Stimulated activated CD4-positive, alpha-beta T cell treated with anti-CD3 and anti-CD28 coated beads, Interleukin-12 subunit alpha, Interleukin-12 subunit beta, amount 100 ng/mL, for 48 hours (primary cell): ENCODE results near the gene NBPF1.
"Not testable (repeated sequence)": the region's sequence is repeated elsewhere in the genome, so short reads cannot be mapped to it uniquely, and the experiment has no call there.

Experiments
- DNase-seq, 3 donors: peaks; one replicate each; pipeline ENCODE4 v3.0.0-alpha.2; 2020; ENCODE audit warnings: low read depth in 2 of 3, low spot score in 1 of 3

NBPF1 gene

DNA sequence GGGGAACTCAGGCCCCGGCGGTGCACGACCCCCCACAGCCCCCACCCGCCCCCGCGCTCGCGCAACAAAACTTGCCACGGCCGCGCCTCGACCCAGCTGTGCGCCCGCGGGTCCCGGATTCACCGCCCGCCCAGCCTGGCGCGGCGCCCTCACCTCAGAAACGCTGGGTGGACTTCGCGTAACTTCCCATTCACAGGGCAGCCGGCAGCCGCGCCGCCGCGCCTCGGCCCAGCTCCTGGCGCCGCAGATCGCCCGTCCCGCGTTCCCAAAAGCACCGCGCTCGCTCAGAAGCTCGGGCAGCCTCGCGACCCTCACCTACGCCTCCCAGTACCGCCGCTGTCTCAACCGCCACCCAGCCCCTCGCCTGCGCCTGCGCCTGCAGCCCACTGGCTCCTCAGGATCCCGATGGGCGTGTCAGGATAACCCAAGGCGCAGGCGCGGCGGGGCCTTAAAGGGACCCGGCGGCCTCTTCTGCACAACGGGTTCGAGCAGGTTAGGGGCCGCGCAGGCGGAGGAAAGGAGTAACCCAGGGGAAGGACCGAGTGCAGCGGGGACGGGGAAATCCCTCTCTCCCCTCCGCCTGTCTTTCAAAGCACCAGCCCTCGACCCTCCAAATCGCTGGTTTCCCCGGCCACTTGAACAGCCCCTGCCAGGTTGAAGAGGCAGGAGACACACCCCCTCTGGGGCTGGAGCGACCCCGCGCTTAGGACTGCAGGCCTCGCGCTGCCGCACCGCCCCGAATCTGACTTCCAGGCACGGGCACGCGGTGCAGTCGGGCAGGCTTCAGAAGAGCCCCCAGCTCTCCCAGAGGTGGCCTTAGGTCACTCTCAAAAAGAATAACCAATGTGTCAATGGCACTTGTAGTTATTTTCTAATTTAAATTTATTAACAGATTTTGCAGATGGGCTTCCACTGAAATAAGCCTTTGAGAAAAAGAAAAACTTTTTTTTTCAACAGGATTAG, at the start of gene NBPF1:
Gene NBPF1, minus strand, starts transcription at position 380 of the 963 bp plus-strand sequence.
- peak; percentile 83 to 95 (median 93) for DNase-seq

DNA sequence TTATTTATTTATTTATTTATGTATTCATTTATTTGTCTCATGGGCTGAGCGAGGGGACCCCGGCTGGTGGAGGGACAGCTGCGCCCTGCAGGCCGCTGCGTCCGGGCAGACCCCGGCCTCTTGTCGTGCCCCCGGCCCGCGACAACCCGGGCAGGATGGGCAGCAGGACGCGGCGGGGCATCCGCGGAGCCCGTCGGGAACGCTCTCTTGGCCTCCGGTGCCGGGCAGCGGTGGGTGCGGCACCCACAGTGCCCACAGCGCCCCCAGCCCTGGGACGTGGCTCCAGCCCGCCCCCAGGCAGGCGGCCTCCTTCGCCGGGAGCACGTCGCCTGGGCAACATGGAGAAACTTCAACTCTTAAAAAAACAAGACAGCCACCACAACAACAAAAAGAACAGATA, 44.9 kb upstream of the NBPF1 start:
- DNase-seq = not testable (repeated sequence)

DNA sequence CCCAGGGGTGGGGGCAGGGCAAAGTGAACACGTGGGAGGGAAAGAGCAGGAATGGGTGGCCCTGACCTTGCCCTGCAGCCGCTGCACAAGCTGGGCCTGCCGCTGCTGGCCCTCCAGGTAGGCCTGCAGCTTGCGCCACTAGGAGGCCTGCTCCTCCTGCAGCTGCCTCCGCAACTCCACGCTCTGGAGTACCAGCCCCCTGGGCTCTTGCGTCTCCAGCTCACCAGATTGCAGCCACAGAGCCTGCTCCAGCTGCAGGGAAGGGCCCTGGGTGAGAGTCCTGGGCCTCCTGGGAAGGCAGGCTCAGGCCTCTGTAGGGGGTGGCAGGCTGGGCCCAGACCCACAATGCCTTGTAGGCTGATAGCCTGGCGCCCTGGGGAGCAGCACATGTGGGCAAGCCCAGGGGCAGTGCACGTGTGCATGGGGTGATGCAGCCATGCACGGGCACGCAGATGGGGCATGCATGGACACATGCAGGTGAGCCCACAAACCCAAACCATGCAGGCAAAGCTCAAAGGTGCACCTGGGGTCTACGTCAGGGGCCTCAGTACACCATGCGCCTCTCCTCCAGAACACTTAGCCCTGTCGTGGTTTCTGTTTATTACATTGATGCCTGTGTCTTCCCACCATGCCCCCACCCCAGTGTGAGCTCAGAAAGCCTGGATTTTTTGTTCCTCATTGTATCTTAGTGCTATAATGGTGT, 43.8 kb upstream of the NBPF1 start:
- DNase-seq = not testable (repeated sequence)

DNA sequence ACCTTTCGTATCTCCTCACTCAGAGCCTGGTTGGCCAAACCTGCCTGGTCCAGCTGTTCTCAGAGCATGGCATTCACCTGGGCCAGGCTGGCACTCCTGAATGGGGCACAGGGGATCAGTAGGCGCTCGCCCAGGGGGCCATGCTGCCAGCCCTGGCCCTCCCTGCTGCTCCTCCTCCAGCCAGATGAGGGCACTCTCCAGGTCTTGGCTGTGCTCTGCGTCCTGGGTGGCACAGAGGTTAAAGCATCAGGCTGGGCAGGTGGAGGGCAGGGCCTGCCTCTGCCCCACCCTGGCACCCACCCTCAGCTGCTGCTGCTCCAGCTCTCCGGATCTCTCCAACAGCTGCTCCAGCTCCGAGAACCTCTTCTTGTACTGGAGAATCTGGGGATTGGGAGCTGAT, 43.2 kb upstream of the NBPF1 start:
- not testable (repeated sequence) for DNase-seq

DNA sequence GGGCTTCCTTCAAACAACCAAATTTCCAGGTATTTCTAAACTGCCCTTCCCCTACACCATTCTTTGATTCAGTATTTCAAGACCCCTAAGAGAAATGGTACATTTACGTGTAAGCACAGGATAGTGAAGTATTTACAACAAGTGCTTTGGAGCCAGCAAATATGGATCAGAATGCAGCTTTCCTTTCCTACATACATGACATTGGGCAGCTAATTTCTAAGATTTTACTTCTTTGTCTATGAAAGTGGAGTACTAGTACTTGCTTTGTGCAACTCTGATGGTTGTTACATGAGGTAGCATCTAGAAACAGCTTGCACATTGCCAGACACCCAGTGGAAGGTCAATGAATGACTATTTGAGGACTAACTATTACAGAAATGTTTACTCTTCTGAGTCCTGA, 38.2 kb upstream of the NBPF1 start:
- DNase-seq = not testable (repeated sequence)

DNA sequence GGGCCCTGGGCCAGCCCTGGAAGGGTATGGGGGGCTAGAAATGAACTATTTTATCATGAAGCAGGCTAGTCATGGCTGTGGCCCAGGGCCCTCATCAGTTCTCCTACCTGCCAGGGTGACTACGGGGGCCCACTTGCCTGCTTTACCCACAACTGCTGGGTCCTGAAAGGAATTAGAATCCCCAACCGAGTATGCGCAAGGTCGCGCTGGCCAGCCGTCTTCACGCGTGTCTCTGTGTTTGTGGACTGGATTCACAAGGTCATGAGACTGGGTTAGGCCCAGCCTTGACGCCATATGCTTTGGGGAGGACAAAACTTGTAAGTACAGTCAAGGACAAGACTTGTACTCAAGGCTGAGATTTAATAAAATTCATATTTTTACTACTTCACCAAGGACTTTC, 36.6 kb upstream of the NBPF1 start:
- not testable (repeated sequence) for DNase-seq

DNA sequence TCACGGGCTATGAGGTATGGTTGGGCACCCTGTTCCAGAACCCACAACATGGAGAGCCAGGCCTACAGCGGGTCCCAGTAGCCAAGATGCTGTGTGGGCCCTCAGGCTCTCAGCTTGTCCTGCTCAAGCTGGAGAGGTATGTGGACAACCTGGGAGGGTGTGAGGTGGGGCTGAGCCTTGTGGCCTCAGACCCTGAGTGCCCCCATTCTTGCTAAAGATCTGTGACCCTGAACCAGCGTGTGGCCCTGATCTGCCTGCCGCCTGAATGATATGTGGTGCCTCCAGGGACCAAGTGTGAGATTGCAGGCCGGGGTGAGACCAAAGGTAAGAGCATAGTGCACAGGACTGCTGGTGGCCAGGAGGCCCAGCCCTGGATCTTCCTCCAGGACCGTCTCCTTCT, 36.0 kb upstream of the NBPF1 start:
- DNase-seq = not testable (repeated sequence)

DNA sequence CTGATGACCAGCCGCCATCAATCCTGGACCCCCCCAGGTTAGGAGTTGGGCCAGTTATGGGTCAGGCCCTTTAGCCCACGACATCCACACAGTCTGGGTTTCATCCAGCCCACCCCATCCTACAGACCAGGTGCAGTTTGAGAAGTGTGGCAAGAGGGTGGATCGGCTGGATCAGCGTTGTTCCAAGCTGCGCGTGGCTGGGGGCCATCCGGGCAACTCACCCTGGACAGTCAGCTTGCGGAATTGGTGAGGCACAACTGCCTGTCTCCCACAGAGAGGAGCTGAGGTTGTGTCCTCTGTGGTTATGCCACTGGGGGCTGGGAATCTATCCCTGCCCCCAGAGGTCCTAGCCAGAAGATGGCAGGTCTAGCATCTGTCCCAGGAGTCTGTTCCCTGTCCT, 35.4 kb upstream of the NBPF1 start:
- DNase-seq = not testable (repeated sequence)

DNA sequence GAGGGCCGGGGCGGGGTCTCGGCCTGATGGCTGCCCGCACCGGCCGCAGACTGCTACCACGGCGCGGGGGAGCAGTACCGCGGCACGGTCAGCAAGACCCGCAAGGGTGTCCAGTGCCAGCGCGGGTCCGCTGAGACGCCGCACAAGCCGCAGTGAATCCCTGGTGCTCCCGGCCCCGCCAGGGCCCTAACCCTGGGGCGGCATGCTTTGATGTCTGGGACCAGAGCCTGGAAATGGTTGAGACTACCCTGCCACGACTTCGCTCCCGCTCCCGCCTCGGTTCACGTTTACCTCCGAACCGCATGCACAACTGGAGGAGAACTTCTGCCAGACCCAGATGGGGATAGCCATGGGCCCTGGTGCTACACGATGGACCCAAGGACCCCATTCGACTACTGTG, 34.9 kb upstream of the NBPF1 start:
- not testable (repeated sequence) for DNase-seq

DNA sequence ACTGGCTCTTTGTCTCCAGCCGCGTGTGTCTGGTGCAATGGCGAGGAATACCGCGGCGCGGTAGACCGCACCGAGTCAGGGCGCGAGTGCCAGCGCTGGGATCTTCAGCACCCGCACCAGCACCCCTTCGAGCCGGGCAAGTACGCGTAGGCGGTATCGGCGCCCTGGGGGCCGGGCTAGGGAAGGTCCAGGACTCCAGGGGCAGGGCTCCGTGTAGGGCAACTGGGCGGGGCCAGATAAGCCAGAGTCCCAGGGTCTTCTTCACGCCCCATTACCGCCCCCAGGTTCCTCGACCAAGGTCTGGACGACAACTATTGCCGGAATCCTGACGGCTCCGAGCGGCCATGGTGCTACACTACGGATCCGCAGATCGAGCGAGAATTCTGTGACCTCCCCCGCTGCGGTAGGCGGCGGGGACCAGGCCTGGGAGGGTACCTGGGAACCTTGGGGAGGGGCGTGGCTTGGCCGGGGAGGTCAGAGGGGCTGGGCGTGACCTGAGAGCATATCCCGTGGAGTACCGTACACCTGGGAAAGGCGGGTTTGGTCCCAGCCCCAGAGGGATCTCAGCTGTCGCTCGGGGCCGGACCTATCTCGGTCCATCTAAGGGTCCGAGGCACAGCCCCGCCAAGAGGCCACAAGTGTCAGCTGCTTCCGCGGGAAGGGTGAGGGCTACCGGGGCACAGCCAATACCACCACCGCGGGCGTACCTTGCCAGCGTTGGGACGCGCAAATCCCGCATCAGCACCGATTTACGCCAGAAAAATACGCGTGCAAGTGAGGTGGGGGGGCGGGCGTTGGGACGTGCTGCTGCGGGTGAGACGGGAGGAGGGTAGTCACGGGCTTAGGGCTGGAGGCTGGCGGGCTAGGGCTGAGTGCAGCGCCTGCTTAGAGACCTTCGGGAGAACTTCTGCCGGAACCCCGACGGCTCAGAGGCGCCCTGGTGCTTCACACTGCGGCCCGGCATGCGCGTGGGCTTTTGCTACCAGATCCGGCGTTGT, 34.1 kb upstream of the NBPF1 start:
- not testable (repeated sequence) for DNase-seq

DNA sequence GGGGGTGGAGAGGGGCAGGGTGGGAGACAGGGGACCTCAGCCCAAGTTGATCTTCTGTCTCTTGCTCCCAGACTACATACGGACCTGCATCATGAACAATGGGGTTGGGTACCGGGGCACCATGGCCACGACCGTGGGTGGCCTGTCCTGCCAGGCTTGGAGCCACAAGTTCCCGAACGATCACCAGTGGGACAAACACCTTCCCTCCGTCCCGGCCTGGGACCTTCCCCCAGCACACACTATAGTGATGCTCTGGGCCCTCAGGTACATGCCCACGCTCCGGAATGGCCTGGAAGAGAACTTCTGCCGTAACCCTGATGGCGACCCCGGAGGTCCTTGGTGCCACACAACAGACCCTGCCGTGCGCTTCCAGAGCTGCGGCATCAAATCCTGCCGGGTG, 33.4 kb upstream of the NBPF1 start:
- not testable (repeated sequence) for DNase-seq

DNA sequence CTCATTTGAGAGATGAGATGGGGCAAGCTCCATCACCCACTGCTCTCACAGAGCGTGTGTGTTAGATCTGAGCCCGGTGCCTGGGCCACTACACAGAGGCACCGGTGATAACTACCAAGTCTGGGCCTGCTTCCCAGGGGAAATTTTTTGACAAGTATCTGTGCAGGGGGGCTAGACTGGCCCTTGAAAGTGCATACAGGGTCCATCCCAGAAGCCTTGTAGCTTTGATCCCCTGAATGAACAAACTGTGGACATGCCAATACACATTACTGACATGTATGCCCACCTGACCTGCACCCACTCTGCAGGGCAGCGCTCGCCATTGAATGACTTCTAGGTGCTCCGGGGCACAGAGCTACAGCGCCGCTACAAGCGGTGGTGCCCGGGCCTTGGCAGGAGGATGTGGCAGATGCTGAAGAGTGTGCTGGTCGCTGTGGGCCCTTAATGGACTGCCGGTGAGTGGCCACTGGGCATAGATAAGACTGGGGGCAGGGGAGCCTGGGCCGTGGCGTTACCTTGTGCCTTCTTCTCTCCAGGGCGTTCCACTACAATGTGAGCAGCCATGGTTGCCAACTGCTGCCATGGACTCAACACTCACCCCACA, 32.8 kb upstream of the NBPF1 start:
- DNase-seq = not testable (repeated sequence)

DNA sequence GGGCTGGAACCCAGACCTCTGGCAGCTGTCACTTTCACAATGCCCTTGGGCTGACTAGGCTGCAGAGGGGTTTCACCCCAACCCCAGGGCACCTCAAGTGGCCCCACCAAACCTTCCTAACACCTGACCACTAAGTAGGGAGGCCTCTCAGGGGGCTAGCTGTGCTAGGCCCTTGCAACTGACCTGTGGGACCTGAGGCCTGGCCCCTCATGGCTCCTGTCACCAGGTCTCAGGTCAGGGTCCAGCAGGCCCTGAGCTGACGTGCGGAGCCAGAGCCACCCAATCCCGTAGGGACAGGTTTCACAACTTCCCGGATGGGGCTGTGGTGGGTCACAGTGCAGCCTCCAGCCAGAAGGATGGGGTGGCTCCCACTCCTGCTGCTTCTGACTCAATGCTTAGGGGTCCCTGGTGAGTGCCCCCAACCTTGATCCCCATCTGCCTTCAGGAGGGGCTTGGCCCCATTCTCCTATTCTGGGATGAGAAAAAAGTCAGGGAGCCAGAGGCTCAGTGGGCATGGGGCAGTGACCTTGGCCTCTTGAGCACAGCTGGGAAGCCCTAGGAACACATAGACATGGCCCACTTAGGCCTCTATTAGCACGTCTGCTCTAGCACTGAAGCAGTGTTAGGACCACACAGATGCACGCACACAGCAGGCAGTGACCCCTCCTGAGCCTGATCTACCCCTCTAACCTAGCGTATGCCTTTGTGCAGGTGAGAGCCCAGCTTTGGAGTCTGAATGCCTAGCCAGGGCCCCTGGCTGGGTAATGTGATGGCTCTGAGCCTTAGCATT, 32.1 kb upstream of the NBPF1 start:
- not testable (repeated sequence) for DNase-seq

DNA sequence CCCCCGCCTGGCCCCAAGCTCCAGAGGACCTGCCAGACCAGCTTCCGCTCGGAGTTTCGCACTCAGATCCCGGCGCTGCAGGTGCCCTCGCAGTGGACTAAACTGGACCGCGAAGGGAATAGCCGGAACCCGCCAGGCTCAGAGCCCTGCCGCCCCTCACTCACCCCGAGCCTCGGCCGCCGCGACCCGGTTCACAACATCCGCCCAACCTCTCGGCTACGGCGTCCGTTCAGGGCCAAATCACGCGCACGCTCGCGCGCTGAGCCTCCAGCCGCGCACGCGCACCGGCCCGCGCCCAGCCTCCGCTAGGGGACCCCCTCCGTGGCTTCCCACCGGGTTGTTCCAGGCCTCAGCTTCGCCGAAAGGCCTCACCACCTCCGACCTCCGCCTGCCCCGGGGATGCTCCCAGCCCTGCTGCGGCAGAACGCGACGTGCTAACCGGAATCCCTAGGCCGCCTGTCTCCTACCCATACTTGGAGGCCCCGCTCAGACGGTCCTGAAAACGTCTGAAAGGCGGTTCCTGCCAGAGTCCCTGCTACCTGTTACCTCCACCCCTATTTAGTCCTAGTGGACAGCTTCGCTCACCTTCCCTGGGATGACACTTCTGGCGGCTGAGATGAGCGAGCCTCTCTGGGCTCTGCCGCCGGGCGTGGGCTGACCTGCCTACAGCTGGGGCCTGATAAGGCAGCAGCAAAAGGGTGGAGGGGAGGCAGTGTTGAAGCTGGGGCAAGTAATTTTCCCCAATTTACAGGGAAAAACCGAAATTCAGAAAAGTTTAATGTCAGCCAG, 31.3 kb upstream of the NBPF1 start:
- peak; percentile 95 to 100 (median 97) for DNase-seq

DNA sequence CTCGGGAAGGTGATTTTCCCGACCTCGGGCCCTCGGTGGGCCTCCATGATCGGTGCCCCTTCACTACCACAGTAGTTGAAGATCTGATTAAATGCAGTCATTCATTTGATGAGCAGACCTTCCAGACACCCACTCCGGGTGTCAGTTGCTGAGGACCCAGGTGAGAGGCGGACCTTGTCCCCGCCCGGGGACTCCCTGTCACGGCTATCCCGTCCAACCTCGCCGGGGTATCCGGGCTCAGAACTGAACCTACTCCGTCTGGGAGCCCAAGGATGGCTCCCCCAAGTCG, 30.8 kb upstream of the NBPF1 start:
- DNase-seq = no peak

DNA sequence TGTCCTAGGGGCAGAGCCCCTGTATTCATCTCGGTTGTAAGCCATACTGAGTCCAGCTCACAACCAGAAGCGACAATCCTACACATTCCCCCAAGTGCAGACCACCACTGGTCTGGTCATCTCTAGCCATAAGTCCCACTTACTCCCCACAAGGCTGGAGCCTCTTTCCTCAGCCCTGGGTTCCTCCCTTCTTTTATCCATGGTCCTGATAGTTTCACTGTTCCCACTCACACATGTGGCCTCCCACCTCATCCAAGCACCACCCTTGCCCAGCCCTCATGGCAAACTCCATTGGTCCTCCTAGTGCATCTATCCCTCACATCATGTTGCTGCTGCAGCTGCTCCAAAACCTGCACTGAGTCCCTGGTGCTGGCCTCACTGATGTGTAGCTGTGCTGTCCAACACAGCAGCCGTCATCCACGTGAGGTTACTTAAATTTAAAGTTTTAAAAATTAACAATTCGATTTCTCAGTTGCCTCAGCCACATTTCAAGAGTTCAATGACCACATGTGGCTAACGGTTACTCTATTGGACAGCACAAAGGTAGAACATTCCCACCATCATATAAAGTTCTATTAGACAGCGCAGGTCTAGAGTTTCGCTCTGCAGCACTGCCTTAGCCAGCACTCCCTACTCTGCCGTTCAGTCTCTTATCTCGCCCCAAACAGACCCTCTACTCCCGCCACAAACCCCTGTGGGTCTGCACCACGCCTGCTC, 30.3 kb upstream of the NBPF1 start:
- DNase-seq = not testable (repeated sequence)

DNA sequence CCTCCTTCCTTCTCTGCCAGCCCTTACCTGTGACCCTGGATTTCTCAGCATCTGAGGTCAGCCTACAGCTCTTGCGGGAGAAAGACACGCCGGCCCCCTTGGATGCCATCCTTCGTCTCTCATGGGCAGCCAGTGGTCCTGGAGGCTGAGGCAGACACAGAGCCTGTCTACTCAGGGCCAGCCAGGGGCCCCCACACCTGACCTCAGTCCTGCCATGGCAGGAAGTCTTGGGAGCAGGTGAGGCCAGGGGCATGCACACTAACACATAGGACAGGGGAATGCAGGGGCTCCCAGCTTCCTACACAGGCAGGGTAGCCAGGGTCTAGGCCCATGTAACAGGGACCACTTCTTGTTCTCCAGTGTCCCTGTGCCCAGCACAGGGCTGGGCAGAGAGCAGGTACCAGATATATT, 29.6 kb upstream of the NBPF1 start:
- DNase-seq = not testable (repeated sequence)
